H9 (cell line): ENCODE measurements around the gene MME. TPM values are rescaled to one million over a fixed set of nuclear protein-coding genes. Genes with fewer than 3 reads are reported as not detected.

Experiments
- DNase-seq: peaks from one replicate; pipeline ENCODE4 v3.0.0-alpha.2; 2017
- H2AFZ ChIP-seq: one replicate; pipeline ENCODE4 v1.6.1; 2013; ENCODE audit warnings: mild to moderate bottlenecking, low read length, control low read depth, moderate library complexity
- H2AK5ac ChIP-seq: 2 replicates; pipeline ENCODE4 v1.6.1; 2013; ENCODE audit warnings: low read length, control low read depth, mixed read lengths; ENCODE audit not compliant: insufficient read length
- H2BK120ac ChIP-seq: one replicate; pipeline ENCODE4 v1.6.1; 2013; ENCODE audit warnings: low read depth, mild to moderate bottlenecking, low read length, control low read depth, inconsistent platforms; ENCODE audit not compliant: poor library complexity, severe bottlenecking
- H2BK12ac ChIP-seq: 2 replicates; pipeline ENCODE4 v1.6.1; 2013; ENCODE audit warnings: low read length, control low read depth, mixed read lengths, low read depth; ENCODE audit not compliant: insufficient read length
- H2BK15ac ChIP-seq: 2 replicates; pipeline ENCODE4 v1.6.1; 2013; ENCODE audit warnings: low read depth, low read length, control low read depth
- H2BK20ac ChIP-seq: one replicate; pipeline ENCODE4 v1.6.1; 2013; ENCODE audit warnings: low read depth, mild to moderate bottlenecking, low read length, control low read depth, inconsistent platforms; ENCODE audit not compliant: poor library complexity, severe bottlenecking
- H2BK5ac ChIP-seq: 2 replicates; pipeline ENCODE4 v1.6.1; 2013; ENCODE audit warnings: low read length, control low read depth, mixed read lengths; ENCODE audit not compliant: insufficient read length
- H3K14ac ChIP-seq: 2 replicates; pipeline ENCODE4 v1.6.1; 2013; ENCODE audit warnings: low read length, control low read depth; ENCODE audit not compliant: insufficient read depth
- H3K18ac ChIP-seq: 2 replicates; pipeline ENCODE4 v1.6.1; 2013; ENCODE audit warnings: low read depth, mild to moderate bottlenecking, mixed read lengths, low read length, control low read depth; ENCODE audit not compliant: insufficient read length
- H3K23ac ChIP-seq: 2 replicates; pipeline ENCODE4 v1.6.1; 2013; ENCODE audit warnings: low read length, control low read depth, mixed read lengths, low read depth; ENCODE audit not compliant: insufficient read length
- H3K23me2 ChIP-seq: 2 replicates; pipeline ENCODE4 v1.6.1; 2013; ENCODE audit warnings: low read depth, mild to moderate bottlenecking, mixed read lengths, low read length, control low read depth; ENCODE audit not compliant: insufficient read length, poor library complexity, severe bottlenecking
- H3K27ac ChIP-seq: 2 replicates; pipeline ENCODE4 v1.5.1; 2013; ENCODE audit warnings: low read length, control low read depth, mixed read lengths, low read depth; ENCODE audit not compliant: insufficient read length
- H3K27me3 ChIP-seq: 2 replicates; pipeline ENCODE4 v1.6.1; 2013; ENCODE audit warnings: low read length, control low read depth, inconsistent platforms; ENCODE audit not compliant: insufficient read depth
- H3K4ac ChIP-seq: 2 replicates; pipeline ENCODE4 v1.6.1; 2013; ENCODE audit warnings: low read depth, mild to moderate bottlenecking, control low read depth, inconsistent platforms, low read length, moderate library complexity
- H3K4me1 ChIP-seq: 2 replicates; pipeline ENCODE4 v1.6.1; 2013; ENCODE audit warnings: low read length, control low read depth, inconsistent platforms; ENCODE audit not compliant: insufficient read depth
- H3K4me2 ChIP-seq: 2 replicates; pipeline ENCODE4 v1.6.1; 2013; ENCODE audit warnings: low read length, control low read depth, mixed read lengths; ENCODE audit not compliant: insufficient read length, insufficient read depth
- H3K56ac ChIP-seq: 2 replicates; pipeline ENCODE4 v1.6.1; 2013; ENCODE audit warnings: low read depth, mild to moderate bottlenecking, mixed read lengths, low read length, control low read depth; ENCODE audit not compliant: insufficient read length
- H3K79me1 ChIP-seq: 2 replicates; pipeline ENCODE4 v1.6.1; 2013; ENCODE audit warnings: low read depth, mild to moderate bottlenecking, moderate library complexity, low read length, control low read depth, inconsistent platforms; ENCODE audit not compliant: insufficient read depth, poor library complexity, severe bottlenecking
- H3K79me2 ChIP-seq: 2 replicates; pipeline ENCODE4 v1.6.1; 2013; ENCODE audit warnings: low read length, control low read depth, inconsistent platforms; ENCODE audit not compliant: insufficient read depth
- H3K9ac ChIP-seq: 2 replicates; pipeline ENCODE4 v1.6.1; 2013; ENCODE audit warnings: low read length, control low read depth, mixed read lengths; ENCODE audit not compliant: insufficient read length; ENCODE audit errors: extremely low read depth
- H3K9me3 ChIP-seq: one replicate; pipeline ENCODE4 v1.6.1; 2013; ENCODE audit warnings: low read depth, low read length, inconsistent platforms; ENCODE audit not compliant: control insufficient read depth
- H3T11ph ChIP-seq: one replicate; pipeline ENCODE4 v1.6.1; 2013; ENCODE audit warnings: mild to moderate bottlenecking, low read length, control low read depth, inconsistent platforms
- H4K20me1 ChIP-seq: one replicate; pipeline ENCODE4 v1.6.1; 2013; ENCODE audit not compliant: control insufficient read depth, insufficient read length, insufficient read depth
- H4K5ac ChIP-seq: 2 replicates; pipeline ENCODE4 v1.6.1; 2013; ENCODE audit warnings: low read depth, mild to moderate bottlenecking, mixed read lengths, low read length, control low read depth; ENCODE audit not compliant: insufficient read length
- H4K8ac ChIP-seq: replicated peaks from 2 replicates; pipeline ENCODE4 v1.6.1; 2013; ENCODE audit warnings: low read length, control low read depth, mixed read lengths, low read depth; ENCODE audit not compliant: insufficient read length
- H4K91ac ChIP-seq: 2 replicates; pipeline ENCODE4 v1.6.1; 2013; ENCODE audit warnings: low read depth, mild to moderate bottlenecking, moderate library complexity, mixed read lengths, low read length, control low read depth; ENCODE audit not compliant: insufficient read length
- H3K27ac Mint-ChIP-seq, 3 experiments: 2 replicates in 2 of 3; 3 replicates in 1 of 3; pipeline ENCODE4 v1.8.0; 2020 to 2021; ENCODE audit warnings: mixed read lengths in 3 of 3, mild to moderate bottlenecking in 1 of 3, moderate library complexity in 1 of 3
- H3K27me3 Mint-ChIP-seq: 2 replicates; pipeline ENCODE4 v1.8.0; 2021; ENCODE audit warnings: low read depth, mild to moderate bottlenecking, moderate library complexity, mixed read lengths
- H3K36me3 Mint-ChIP-seq, 3 experiments: 2 replicates in 2 of 3; 3 replicates in 1 of 3; pipeline ENCODE4 v1.8.0; 2020 to 2021; ENCODE audit warnings: low read depth in 3 of 3, mixed read lengths in 3 of 3; ENCODE audit not compliant: insufficient read depth in 1 of 3
- H3K4me1 Mint-ChIP-seq, 2 experiments: 2 replicates each; pipeline ENCODE4 v1.8.0; 2020; ENCODE audit warnings: mixed read lengths in 2 of 2
- H3K4me3 Mint-ChIP-seq, 2 experiments: 2 replicates in 1 of 2; 3 replicates in 1 of 2; pipeline ENCODE4 v1.8.0; 2020 to 2021; ENCODE audit warnings: mild to moderate bottlenecking in 2 of 2, mixed read lengths in 2 of 2, moderate library complexity in 1 of 2
- H3K9me3 Mint-ChIP-seq, 2 experiments: 2 replicates in 1 of 2; 3 replicates in 1 of 2; pipeline ENCODE4 v1.8.0; 2020; ENCODE audit warnings: mild to moderate bottlenecking in 2 of 2, mixed read lengths in 2 of 2, moderate library complexity in 1 of 2
- WGBS: extraction: QIAGEN DNeasy Blood & Tissue Kit; methylation state at CpG from one replicate; pipeline ENCODE4 v1.1.7; 2013; ENCODE audit warnings: missing lambda C conversion rate, low lambda C conversion rate, mixed read lengths; ENCODE audit not compliant: insufficient read length; ENCODE audit errors: extremely low coverage; 5-methylcytosine and 5-hydroxymethylcytosine counted together
- total RNA-seq: library from RNA; stranded (reverse); gene quantifications from 2 replicates; pipeline ENCODE4 v1.2.1, GENCODE V29; 2021
- TF ChIP-seq, protein P1 (sequence below): fragments of 200-600 bp; sonication (generic); conservative IDR thresholded peaks from 3 replicates; pipeline ENCODE4 v1.8.0; 2021; ENCODE audit warnings: antibody characterized with exemption, mild to moderate bottlenecking

Gene MME
- total RNA-seq, 1 experiment from 2014 or later = 16.4 TPM

DNA sequence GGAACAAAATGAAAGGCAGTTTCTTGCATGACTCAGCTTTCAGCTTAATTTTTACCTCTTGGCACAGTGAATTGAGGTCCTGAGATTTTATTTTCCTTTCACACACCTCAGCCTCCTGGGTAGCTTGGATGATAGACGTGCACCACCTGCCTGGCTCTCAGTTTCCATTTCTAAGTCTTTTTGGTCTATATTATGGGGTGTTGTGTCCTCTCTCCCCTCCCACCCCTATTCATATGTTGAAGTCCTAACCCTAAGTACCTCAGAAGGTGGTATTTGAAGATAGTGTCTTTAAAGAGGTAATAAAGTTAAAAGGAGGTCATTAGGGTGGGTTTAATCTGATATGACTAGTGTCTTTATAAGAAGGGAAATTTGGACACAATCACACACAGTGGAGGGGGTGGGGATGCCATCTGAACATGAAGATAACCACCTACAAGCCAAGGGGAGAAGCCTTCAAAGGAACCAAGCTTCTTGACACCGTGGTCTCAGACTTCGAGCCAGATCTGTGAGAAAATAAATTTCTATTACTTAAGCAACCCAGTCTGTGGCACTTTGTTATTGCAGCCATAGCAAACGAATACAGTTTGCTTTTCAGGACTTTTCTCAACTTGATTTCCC lies 128.2 kb downstream of the MME start:
- Histone ChIP-seq H4K20me1 (no peaks in the 10 kb centered on the region), H3K27ac (no peak overlapping the region), H3K56ac (no peak overlapping the region), H2BK12ac (no peak overlapping the region), H3K79me1 (no peaks in the 10 kb centered on the region), H3K4ac (no peak overlapping the region), H3T11ph (no peak overlapping the region), H3K9me3 (no peaks in the 10 kb centered on the region), H2BK5ac (no peak overlapping the region), H3K23me2 (no peaks in the 10 kb centered on the region), H4K91ac (no peak overlapping the region), H4K5ac (no peak overlapping the region), H3K4me2 (no peak overlapping the region), H2AK5ac (no peak overlapping the region), H3K14ac (no peak overlapping the region), H3K79me2 (no peaks in the 10 kb centered on the region), H2AFZ (no peak overlapping the region), H3K4me1 (no peaks in the 10 kb centered on the region), H3K23ac (no peak overlapping the region), H2BK20ac (no peak overlapping the region), H3K27me3 (no peaks in the 10 kb centered on the region), H3K18ac (no peak overlapping the region), H2BK120ac (no peak overlapping the region), H4K8ac (no peak overlapping the region), H2BK15ac (no peak overlapping the region), H3K9ac (no peak overlapping the region)
- no peaks in the 10 kb centered on the region; a peak in 3 of 4 replicates for H3K4me1 Mint-ChIP-seq
- H3K36me3 Mint-ChIP-seq = no peaks in the 10 kb centered on the region
- WGBS = no CpG with 5 or more reads among the region's 4 CpGs
- peaks cover 0 to 2% of the 10 kb centered on the region in 2 experiments; a peak in 1 of 5 replicates for H3K9me3 Mint-ChIP-seq
- H3K27me3 Mint-ChIP-seq = no peaks in the 10 kb centered on the region
- no peak overlapping the region for H3K27ac Mint-ChIP-seq
- TF ChIP-seq, protein P1, sequence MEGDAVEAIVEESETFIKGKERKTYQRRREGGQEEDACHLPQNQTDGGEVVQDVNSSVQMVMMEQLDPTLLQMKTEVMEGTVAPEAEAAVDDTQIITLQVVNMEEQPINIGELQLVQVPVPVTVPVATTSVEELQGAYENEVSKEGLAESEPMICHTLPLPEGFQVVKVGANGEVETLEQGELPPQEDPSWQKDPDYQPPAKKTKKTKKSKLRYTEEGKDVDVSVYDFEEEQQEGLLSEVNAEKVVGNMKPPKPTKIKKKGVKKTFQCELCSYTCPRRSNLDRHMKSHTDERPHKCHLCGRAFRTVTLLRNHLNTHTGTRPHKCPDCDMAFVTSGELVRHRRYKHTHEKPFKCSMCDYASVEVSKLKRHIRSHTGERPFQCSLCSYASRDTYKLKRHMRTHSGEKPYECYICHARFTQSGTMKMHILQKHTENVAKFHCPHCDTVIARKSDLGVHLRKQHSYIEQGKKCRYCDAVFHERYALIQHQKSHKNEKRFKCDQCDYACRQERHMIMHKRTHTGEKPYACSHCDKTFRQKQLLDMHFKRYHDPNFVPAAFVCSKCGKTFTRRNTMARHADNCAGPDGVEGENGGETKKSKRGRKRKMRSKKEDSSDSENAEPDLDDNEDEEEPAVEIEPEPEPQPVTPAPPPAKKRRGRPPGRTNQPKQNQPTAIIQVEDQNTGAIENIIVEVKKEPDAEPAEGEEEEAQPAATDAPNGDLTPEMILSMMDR = no peak
- H3K4me3 Mint-ChIP-seq = no peak overlapping the region
- no peak for DNase-seq
